Body of pancreas (tissue), 4 donors: ENCODE results near the gene NDFIP1.

Experiments
- CTCF ChIP-seq, 7 experiments: fragments of 450-650 bp in 4 of 7; fragments of 200-600 bp in 3 of 7; sonication (generic) in 3 of 7; IDR thresholded peaks; one replicate each; pipeline ENCODE4 v1.5.1; 2016 to 2019; ENCODE audit warnings: antibody characterized with exemption in 7 of 7
- POLR2A ChIP-seq, 3 donors: fragments of 450-650 bp; IDR thresholded peaks; one replicate each; pipeline ENCODE4 v1.6.1; 2016; ENCODE audit warnings: antibody characterized with exemption in 3 of 3, mild to moderate bottlenecking in 2 of 3

- TF ChIP-seq CTCF (IDR thresholded peaks at IDR 0.05): no peak
- TF ChIP-seq POLR2A (IDR thresholded peaks at IDR 0.05): no peak
Measured at GRCh38 chr5:142186857-142187594, 78.4 kb downstream of the NDFIP1 start.
